ENCODE measurements around the gene GOLGA3. TPM values are rescaled to one million over a fixed set of nuclear protein-coding genes. Genes with fewer than 3 reads are reported as not detected.
"Not testable (repeated sequence)": the region's sequence is repeated elsewhere in the genome, so short reads cannot be mapped to it uniquely, and the experiment has no call there.

GOLGA3 gene
- polyA plus RNA-seq, 1 donor (not counting 4 experiments of a cell fraction or from before 2014, with no cell fraction given) = 11.0 TPM

DNA sequence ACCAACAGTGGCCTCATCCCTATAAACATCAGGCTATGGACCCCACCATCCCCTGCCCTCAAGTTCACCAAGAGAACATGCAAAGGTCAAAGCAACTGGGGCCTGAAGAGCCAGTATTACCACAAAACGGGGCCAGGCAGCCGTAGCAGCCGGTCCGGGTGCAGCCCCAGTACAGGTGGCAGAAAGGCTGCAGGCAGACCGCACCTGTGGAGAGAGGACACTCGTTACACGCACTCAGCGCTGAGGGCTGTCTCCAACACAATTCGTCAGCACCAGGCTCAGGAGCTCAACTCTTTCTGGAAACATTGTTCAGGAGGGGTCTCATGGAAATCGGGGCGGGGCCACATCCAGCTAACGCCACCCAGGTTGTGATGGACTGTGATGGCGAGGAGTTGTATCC, 19.9 kb upstream of the GOLGA3 start:
- peaks cover 38 to 45% of the 10 kb centered on the region in 2 experiments for H3K36me3 ChIP-seq (ENCODE audit: control insufficient read depth in 2 of 2, extremely low read depth in 1 of 2, insufficient read depth in 2 of 2, low read length in 2 of 2)
- H3K4me1 ChIP-seq (ENCODE audit: control insufficient read depth, extremely low read depth, insufficient read depth, low read length) = no peaks in the 10 kb centered on the region
- H3K9ac ChIP-seq (ENCODE audit: control insufficient read depth, extremely low read depth, insufficient read depth, low read length) = no peak overlapping the region
- no peaks in the 10 kb centered on the region for H3K79me2 ChIP-seq (ENCODE audit: control insufficient read depth, insufficient read depth, low read length)
- TF ChIP-seq, protein P1, sequence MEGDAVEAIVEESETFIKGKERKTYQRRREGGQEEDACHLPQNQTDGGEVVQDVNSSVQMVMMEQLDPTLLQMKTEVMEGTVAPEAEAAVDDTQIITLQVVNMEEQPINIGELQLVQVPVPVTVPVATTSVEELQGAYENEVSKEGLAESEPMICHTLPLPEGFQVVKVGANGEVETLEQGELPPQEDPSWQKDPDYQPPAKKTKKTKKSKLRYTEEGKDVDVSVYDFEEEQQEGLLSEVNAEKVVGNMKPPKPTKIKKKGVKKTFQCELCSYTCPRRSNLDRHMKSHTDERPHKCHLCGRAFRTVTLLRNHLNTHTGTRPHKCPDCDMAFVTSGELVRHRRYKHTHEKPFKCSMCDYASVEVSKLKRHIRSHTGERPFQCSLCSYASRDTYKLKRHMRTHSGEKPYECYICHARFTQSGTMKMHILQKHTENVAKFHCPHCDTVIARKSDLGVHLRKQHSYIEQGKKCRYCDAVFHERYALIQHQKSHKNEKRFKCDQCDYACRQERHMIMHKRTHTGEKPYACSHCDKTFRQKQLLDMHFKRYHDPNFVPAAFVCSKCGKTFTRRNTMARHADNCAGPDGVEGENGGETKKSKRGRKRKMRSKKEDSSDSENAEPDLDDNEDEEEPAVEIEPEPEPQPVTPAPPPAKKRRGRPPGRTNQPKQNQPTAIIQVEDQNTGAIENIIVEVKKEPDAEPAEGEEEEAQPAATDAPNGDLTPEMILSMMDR (optimal IDR thresholded peaks at IDR 0.05 in 1 of 3, IDR thresholded peaks at IDR 0.05 in 1 of 3, conservative IDR thresholded peaks at IDR 0.05 in 1 of 3; ENCODE audit: extremely low read depth in 1 of 3, insufficient read depth in 2 of 3, low read length in 3 of 3) = no peak
- TF ChIP-seq EZH2 (IDR thresholded peaks at IDR 0.05; ENCODE audit: low read length) = no peak
- H3K27ac ChIP-seq (ENCODE audit: control insufficient read depth, insufficient read depth, low read length) = no peak overlapping the region
- no peak overlapping the region for H3K4me2 ChIP-seq (ENCODE audit: control insufficient read depth, extremely low read depth, insufficient read depth, low read depth, low read length)
- DNase-seq (ENCODE audit: low read depth, low spot score) (no peak), FAIRE-seq (no peak)
- H3K27me3 ChIP-seq (ENCODE audit: control insufficient read depth, extremely low read depth, insufficient read depth, low read length) = no peaks in the 10 kb centered on the region
- H4K20me1 ChIP-seq (ENCODE audit: control insufficient read depth, extremely low read depth, insufficient read depth, low read length) = no peaks in the 10 kb centered on the region
- H3K4me3 ChIP-seq (ENCODE audit: control insufficient read depth in 2 of 3, extremely low read depth in 1 of 3, insufficient read depth in 2 of 3, low read depth in 1 of 3, low read length in 3 of 3) = no peak overlapping the region
- dilution Hi-C loops (cut with MboI; ENCODE audit: extremely low pct_ligation_motif_present, low sequenced_read_pairs) = no loop called here
- no peaks in the 10 kb centered on the region for H3K9me1 ChIP-seq (ENCODE audit: control insufficient read depth, extremely low read depth, insufficient read depth, low read length)
- H2AFZ ChIP-seq (ENCODE audit: control insufficient read depth, low read length) = no peak overlapping the region
- H3K9me3 ChIP-seq (ENCODE audit: control insufficient read depth, low read depth, low read length) = no peaks in the 10 kb centered on the region

DNA sequence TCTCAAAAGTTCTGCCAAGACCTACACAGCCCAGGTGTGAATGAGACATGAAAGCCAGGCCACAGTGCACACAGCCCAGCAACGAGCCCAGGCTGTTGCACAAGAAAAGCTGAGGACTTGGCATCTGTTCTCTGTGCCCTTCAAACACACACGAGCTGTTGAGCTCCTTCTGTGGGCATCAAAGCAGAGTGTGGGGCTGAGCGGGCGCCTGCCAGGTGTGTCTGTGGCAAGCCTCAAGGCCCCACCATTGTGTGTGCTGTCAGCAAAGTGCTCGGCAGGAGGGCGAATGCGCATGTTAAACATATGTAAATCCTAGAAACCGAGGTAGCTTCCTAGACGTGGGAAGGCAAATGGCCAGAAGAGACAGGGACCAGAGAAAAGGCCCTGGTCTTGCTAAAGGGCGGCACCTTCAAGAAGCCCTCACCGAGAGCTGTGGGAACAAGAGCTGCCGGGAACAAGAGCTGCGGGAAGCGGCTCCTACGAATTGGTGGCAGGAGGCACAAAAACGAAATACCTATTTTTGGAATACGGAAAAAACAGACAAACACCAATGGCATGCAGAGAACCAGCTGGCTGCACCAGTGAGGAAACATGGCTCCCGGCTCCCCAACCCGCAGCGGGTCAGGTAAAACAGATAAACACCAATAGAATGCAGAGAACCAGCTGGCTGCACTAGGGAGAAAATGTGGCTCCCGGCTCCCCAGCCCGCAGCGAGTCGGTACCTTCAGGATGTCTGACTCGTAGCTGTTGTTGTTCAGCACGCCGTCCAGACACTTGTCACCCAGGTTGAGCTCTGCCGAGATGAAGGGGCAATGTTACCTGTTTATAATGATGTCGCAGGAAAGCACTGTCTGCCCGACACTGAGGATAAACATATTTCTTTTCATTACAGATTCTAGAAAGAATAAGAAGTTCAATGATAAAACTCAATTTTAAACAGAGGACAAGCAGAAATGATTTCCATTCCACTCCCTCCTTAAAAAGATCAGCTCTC, 19.0 kb upstream of the GOLGA3 start:
- Histone ChIP-seq H4K20me1 (ENCODE audit: control insufficient read depth, extremely low read depth, insufficient read depth, low read length) (no peaks in the 10 kb centered on the region), H3K9ac (ENCODE audit: control insufficient read depth, extremely low read depth, insufficient read depth, low read length) (no peak overlapping the region), H3K27me3 (ENCODE audit: control insufficient read depth, extremely low read depth, insufficient read depth, low read length) (no peaks in the 10 kb centered on the region), H3K4me1 (ENCODE audit: control insufficient read depth, extremely low read depth, insufficient read depth, low read length) (no peaks in the 10 kb centered on the region), H3K79me2 (ENCODE audit: control insufficient read depth, insufficient read depth, low read length) (no peaks in the 10 kb centered on the region), H3K9me3 (ENCODE audit: control insufficient read depth, low read depth, low read length) (no peaks in the 10 kb centered on the region), H3K9me1 (ENCODE audit: control insufficient read depth, extremely low read depth, insufficient read depth, low read length) (no peaks in the 10 kb centered on the region), H3K27ac (ENCODE audit: control insufficient read depth, insufficient read depth, low read length) (no peak overlapping the region), H3K4me3 (ENCODE audit: control insufficient read depth in 2 of 3, extremely low read depth in 1 of 3, insufficient read depth in 2 of 3, low read depth in 1 of 3, low read length in 3 of 3) (no peak overlapping the region), H3K4me2 (ENCODE audit: control insufficient read depth, extremely low read depth, insufficient read depth, low read depth, low read length) (no peak overlapping the region), H3K36me3 (ENCODE audit: control insufficient read depth in 2 of 2, extremely low read depth in 1 of 2, insufficient read depth in 2 of 2, low read length in 2 of 2) (peaks cover 37 to 42% of the 10 kb centered on the region in 2 experiments), H2AFZ (ENCODE audit: control insufficient read depth, low read length) (no peak overlapping the region)
- DNase-seq (ENCODE audit: low read depth, low spot score) (no peak), FAIRE-seq (no peak)
- dilution Hi-C loops (cut with MboI; ENCODE audit: extremely low pct_ligation_motif_present, low sequenced_read_pairs) = no loop called here
- TF ChIP-seq EZH2 (IDR thresholded peaks at IDR 0.05; ENCODE audit: low read length) = no peak
- TF ChIP-seq, protein P1 (optimal IDR thresholded peaks at IDR 0.05 in 1 of 3, IDR thresholded peaks at IDR 0.05 in 1 of 3, conservative IDR thresholded peaks at IDR 0.05 in 1 of 3; ENCODE audit: extremely low read depth in 1 of 3, insufficient read depth in 2 of 3, low read length in 3 of 3) = no peak

- H3K79me2 ChIP-seq (ENCODE audit: control insufficient read depth, insufficient read depth, low read length); H4K20me1 ChIP-seq (ENCODE audit: control insufficient read depth, extremely low read depth, insufficient read depth, low read length); H3K9me1 ChIP-seq (ENCODE audit: control insufficient read depth, extremely low read depth, insufficient read depth, low read length); H3K4me1 ChIP-seq (ENCODE audit: control insufficient read depth, extremely low read depth, insufficient read depth, low read length); H2AFZ ChIP-seq (ENCODE audit: control insufficient read depth, low read length); H3K27me3 ChIP-seq (ENCODE audit: control insufficient read depth, extremely low read depth, insufficient read depth, low read length); dilution Hi-C loops (cut with MboI; ENCODE audit: extremely low pct_ligation_motif_present, low sequenced_read_pairs); FAIRE-seq; H3K4me2 ChIP-seq (ENCODE audit: control insufficient read depth, extremely low read depth, insufficient read depth, low read depth, low read length); DNase-seq (ENCODE audit: low read depth, low spot score); H3K9ac ChIP-seq (ENCODE audit: control insufficient read depth, extremely low read depth, insufficient read depth, low read length); H3K4me3 ChIP-seq (ENCODE audit: control insufficient read depth in 2 of 3, extremely low read depth in 1 of 3, insufficient read depth in 2 of 3, low read depth in 1 of 3, low read length in 3 of 3); H3K27ac ChIP-seq (ENCODE audit: control insufficient read depth, insufficient read depth, low read length); H3K9me3 ChIP-seq (ENCODE audit: control insufficient read depth, low read depth, low read length): not testable (repeated sequence)
- peaks cover 30 to 39% of the 10 kb centered on the region in 2 experiments for H3K36me3 ChIP-seq (ENCODE audit: control insufficient read depth in 2 of 2, extremely low read depth in 1 of 2, insufficient read depth in 2 of 2, low read length in 2 of 2)
Observed at GRCh38 chr12:132844681-132845080, 16.0 kb upstream of the GOLGA3 start.

Measured in keratinocyte (primary cell).